ENCODE results near the gene NUPR2.

DNA sequence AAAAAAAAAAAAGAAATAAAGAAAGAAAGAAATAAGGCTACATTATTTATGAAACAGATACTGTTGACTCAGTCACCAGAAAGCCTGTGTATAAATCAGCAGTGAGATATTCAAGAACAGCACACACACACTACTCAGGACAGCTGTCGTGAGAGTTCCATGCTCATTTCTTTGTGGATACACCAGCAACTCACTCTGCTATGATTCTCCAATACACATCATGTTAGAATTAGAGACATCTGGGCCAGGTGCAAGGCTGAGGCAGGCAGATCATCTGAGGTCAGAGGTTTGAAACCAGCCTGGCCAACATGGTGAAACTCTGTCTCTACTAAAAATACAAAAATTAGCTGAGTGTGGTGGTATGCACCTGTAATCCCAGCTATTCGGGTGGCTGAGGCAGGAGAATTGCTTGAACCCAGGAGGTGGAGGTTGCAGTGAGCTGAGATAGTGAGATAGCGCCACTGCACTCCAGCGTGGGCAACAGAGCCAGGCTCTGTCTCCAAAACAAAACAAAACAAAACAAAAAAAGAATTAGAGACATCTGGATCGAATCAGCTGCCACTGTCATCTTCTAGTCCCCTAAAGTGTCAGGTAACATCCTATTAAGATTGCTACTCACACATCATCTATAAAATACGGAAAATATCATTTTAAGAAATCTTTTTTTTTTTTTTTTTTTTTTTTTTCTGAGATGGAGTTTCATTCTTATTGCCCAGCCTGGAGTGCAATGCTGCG lies 11.2 kb upstream of the NUPR2 start:
- TF ChIP-seq, protein P1, sequence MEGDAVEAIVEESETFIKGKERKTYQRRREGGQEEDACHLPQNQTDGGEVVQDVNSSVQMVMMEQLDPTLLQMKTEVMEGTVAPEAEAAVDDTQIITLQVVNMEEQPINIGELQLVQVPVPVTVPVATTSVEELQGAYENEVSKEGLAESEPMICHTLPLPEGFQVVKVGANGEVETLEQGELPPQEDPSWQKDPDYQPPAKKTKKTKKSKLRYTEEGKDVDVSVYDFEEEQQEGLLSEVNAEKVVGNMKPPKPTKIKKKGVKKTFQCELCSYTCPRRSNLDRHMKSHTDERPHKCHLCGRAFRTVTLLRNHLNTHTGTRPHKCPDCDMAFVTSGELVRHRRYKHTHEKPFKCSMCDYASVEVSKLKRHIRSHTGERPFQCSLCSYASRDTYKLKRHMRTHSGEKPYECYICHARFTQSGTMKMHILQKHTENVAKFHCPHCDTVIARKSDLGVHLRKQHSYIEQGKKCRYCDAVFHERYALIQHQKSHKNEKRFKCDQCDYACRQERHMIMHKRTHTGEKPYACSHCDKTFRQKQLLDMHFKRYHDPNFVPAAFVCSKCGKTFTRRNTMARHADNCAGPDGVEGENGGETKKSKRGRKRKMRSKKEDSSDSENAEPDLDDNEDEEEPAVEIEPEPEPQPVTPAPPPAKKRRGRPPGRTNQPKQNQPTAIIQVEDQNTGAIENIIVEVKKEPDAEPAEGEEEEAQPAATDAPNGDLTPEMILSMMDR (IDR thresholded peaks at IDR 0.05; ENCODE audit: low read depth, low read length, poor library complexity, severe bottlenecking), result no peak
- TF ChIP-seq EZH2phosphoT487 (IDR thresholded peaks at IDR 0.05; ENCODE audit: borderline replicate concordance, low read length), result no peak

All from DOHH2 (cell line).